HG02870 (cell line): ENCODE results near the gene EFHC2.

Experiments
- ATAC-seq: cut with Tn5 transposase; IDR thresholded peaks from one replicate; pipeline ENCODE4 v1.9.1; 2021; ENCODE audit warnings: mild to moderate bottlenecking, moderate library complexity; ENCODE audit not compliant: unreplicated experiment

EFHC2 gene, protein sequence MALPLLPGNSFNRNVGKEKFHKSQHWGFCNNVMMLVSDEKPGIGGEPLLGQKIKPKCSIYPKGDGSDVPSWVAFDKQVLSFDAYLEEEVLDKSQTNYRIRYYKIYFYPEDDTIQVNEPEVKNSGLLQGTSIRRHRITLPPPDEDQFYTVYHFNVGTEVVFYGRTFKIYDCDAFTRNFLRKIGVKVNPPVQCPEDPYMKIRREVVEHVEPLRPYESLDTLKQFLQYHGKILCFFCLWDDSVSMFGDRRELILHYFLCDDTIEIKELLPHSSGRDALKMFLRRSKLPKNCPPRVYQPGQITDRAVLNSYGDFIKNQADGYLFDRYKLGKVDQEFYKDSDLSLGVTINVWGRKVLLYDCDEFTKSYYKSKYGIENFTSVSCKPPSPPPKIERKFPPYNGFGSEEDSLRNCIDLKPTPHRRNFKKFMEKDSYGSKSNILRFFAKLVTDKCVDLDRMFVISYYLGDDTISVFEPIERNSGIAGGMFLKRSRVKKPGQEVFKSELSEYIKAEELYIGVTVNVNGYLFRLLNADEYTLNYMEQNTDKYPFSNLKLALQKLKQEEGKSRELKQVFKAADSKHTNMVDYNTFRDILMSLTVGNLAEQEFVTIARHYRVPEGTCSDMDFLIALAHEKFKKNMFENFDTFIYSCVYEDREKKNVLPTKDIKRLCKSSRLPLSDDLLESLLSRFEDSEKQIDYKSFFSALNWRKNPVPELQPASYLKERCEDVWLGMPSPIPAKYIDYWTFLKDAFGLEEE

GRCh38 chrX:44343412-44344141, at the start of gene EFHC2:
EFHC2 (minus strand) TSS chrX:44343672; CDS start chrX:44343588, 84 bp downstream.
- no peak for ATAC-seq

DNA sequence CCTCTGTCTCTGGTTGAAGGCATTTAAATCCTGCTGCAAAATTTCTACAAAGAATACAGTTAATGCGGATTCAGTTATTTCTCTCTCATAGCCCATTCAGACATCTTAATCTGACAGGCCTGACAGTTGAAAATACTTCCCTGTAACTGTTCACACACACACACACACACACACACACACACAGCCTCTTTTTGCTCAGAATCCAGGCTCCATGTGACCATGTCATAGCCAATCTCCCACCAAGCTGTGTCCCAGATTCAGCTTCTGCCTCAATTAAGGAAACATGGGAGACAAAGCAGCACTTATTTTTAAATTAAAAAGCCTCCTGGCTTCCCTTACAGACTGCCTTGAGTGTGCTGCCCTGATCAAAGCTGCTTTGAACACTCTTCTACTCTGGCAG, 49.3 kb upstream of the EFHC2 start:
- ATAC-seq = no peak

DNA sequence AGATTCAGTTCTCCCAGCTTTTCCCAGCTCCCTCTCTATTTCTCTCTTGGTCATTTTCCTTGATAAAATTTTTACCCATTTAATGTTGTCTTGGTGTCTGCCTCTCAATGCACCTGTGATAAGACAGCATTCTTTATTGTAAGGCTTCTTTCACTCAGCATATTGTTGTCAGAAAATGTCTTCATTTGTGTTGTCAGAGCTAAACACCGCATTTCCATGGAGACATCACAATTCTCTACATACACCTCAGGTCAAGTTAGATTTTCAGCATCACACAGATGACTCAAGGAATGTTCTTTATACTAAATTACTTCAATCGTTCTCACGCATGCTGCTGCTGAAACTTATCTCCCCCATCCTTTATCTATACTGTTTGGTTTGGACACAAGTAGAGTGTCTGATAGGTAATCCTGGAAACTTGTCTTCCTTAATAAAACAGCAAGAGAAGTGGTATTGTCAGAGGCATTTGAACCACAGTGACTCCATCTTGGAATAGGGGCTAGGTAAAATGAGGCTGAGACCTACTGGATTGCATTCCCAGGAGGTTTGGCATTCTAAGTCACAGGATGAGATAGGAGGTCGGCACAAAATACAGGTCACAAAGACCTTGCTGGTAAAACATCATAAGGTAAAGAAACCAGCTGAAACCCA, 41.3 kb upstream of the EFHC2 start:
- no peak for ATAC-seq

DNA sequence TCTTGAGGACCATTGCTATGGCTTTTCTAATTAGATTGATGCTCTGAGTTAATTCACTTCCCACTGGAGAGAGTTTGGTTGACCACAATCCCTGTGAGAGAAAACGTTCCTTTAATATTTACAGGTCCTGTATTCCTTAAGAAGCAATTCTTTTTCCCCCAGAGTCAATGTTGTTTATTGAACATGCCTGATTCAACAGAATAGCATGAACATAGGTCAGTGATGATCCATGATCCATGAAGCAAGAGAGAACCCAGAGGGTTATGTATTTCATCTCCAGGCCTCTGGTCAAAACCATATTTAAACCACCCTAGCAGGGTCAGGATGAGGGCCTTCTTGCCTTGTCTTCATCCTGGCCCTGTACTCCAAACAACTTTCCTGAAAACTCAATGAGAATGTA, 39.4 kb upstream of the EFHC2 start:
- no peak for ATAC-seq

DNA sequence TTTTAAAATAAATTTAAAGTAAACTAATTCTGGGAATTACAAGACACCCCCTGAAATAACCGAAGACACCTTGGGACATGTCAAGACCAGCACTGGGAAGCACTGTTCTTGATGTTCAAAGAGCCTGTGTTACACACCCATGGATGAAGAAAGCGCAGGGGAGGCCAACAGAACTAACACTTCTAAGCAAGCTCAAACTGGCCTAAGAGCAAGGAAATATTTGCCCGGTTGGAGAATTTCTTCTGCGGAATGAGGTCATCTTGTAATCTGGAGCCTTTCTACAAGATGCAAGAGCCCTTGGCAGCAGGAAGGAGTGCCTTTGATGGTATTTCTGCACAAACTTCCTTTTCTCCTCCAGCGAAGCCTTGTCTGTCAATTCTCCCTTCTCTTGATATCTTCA, 9.3 kb upstream of the EFHC2 start:
- no peak for ATAC-seq

DNA sequence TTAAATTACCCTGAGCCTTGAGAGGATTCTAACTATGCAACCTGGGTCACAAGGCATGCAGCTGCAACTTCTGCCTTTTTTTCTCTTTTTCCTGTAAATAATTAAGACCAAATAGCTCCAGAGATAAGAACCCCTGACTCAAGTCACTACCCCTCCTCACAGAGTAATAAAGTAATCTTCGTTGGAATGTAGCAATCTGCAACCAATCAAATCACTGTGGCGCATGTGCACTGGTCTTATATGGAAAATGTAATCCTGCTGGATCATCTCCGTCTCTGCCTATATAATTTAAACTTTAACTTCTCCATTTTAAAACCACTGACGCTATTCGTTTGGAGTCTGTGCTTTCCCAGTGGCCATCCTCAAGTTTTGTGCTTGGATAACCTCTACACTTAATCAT, 6.1 kb upstream of the EFHC2 start:
- ATAC-seq = no peak

DNA sequence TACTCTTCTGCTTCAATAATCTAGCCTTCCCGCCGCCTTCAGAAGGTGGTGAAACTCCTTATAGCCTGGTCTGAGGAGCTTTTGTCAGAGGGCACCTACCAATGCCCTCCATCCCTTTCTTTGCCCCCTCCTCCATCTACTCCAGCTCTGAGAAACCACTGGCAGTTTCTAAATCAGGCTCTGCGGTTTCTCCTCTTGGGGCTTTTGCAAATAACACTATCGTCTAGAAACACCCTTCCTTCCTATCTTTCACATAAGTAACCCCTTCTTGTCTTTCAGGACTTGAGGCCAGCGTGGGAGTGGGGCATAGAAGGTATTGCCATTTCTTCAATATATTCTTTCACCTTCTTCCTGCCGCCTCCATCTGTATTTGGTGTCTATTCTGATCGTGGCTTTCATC, 1.2 kb upstream of the EFHC2 start:
- no peak for ATAC-seq

GRCh38 chrX:44344194-44344593, 722 bp upstream of the EFHC2 start:
- peak; percentile 47 for ATAC-seq

DNA sequence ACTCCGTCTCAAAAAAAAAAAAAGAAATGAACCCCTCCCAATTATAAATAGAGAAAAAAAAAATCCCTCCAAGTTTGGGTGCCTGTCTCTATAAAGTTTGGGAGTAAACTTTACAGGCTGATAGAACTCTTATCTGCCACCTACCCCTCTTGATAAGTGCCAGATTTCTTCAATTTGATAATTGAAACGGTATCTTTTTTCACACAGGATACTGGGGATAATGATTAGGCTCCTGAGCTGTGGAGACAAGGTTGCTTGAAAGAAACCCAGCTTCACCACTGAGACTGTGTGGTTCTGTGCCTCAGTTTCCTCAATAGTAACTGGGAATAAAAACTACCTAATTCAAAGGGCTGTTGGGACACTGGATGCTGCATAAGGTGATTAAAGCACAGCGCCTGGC, 606 bp downstream of the EFHC2 start:
- no peak for ATAC-seq

DNA sequence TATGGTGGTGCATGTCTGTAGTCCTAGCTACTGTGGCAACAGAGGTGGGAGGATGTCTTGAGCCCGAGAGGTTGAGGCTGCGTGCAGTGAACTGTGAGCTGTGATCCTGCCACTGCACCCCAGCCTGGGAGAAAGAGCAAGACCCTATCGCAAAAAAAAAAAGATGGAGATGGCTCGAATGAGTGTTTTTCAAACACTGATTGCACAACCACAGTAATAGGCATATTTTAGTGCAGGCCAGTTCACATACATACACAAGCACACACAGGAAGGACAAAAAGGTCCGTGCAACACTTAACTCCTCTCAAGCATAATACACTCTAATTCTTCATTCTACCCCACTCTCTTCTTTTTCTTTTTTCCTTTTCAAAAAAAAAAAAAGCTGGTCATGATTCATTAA, 5.1 kb downstream of the EFHC2 start:
- no peak for ATAC-seq

GRCh38 chrX:44332437-44332836, 11.0 kb downstream of the EFHC2 start:
- no peak for ATAC-seq

DNA sequence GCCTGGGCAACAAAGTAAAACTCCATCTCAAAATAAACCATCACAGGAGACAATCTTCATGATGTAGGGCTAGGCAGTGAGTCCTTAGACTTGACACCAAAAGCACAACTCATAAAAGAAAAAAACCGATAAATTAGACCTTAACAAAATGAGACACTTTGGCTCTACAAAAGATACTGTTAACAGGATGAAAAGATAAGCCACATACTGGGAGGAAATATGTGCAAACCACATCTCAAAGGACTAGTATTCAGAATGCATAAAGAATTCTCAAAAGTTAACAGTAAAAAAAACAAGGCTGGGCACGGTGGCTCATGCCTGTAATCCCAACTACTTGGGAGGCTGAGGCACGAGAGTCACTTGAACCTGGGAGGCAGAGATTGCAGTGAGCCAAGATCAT, 13.2 kb downstream of the EFHC2 start:
- no peak for ATAC-seq

DNA sequence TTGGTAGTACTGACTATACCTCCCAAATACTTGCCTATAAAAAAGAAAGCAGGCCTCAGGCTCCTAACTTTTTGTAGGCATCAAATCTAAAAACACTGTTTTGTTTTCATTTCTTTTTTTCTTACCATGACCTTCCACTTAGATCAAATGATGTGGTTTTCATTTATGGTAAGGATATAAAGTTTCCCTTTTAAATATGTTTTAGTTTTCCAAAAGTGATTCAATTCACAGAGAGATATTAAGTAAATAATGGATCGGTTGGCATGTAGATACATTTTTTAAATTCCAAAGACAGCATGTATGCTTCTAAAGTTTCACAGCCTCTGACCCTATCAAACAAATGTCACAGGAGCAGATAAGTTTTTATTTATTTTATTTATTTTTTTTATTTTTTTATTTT, 23.9 kb downstream of the EFHC2 start:
- no peak for ATAC-seq

- no peak for ATAC-seq
These were observed 26.3 kb downstream of the EFHC2 start for GRCh38 chrX:44317181-44317580.

- ATAC-seq = no peak
These were observed 28.7 kb downstream of the EFHC2 start for GRCh38 chrX:44314808-44315207.

GRCh38 chrX:44314259-44314734, 29.2 kb downstream of the EFHC2 start:
- no peak for ATAC-seq

DNA sequence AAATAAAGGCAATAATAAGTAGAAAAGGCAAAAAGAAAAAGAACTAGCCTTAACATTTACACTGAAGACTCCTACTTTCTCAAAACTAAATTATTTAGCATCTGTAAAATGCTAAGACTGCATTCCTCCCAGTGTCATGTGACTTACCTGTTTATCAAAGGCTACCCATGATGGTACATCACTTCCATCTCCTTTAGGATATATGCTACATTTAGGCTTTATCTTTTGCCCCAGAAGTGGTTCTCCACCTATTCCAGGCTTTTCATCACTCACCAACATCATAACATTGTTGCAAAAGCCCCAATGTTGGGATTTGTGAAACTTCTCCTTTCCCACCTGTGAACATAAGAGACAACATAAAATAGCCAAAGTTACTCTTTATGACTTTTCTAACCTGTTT, 31.1 kb downstream of the EFHC2 start:
- no peak for ATAC-seq

- ATAC-seq = no peak
These were observed 33.2 kb downstream of the EFHC2 start for GRCh38 chrX:44310227-44310626.

GRCh38 chrX:44308869-44309268, 34.6 kb downstream of the EFHC2 start:
- ATAC-seq = no peak

GRCh38 chrX:44306356-44306755, 37.1 kb downstream of the EFHC2 start:
- ATAC-seq = no peak

- ATAC-seq = no peak
These were observed 37.6 kb downstream of the EFHC2 start for GRCh38 chrX:44305921-44306320.
